Right cardiac atrium (tissue), 5 donors: Measurements from ENCODE around the gene THSD7B. TPM values are rescaled to one million over a fixed set of nuclear protein-coding genes. Genes with fewer than 3 reads are reported as not detected.

Experiments used
- ATAC-seq, 2 donors: fragments of 200-7000 bp; cut with Tn5 transposase; one replicate each; pipeline versions ENCODE4 v1.8.0 to v1.9.1; 2020; ENCODE audit warnings: moderate library complexity in 2 of 2, mild to moderate bottlenecking in 1 of 2
- DNase-seq, 3 donors: peaks; one replicate each; pipeline ENCODE4 v3.0.0-alpha.2; 2020
- H3K27ac ChIP-seq: one replicate; pipeline ENCODE4 v1.5.1; 2013; ENCODE audit warnings: mild to moderate bottlenecking, low read length, control low read depth, moderate library complexity
- H3K27me3 ChIP-seq: one replicate; pipeline ENCODE4 v1.6.1; 2013; ENCODE audit not compliant: control insufficient read depth, insufficient read depth
- H3K4me1 ChIP-seq: one replicate; pipeline ENCODE4 v1.6.1; 2013; ENCODE audit warnings: low read length; ENCODE audit not compliant: control insufficient read depth, insufficient read depth
- H3K4me3 ChIP-seq: one replicate; pipeline ENCODE4 v1.5.1; 2013; ENCODE audit warnings: low read length, control low read depth
- H3K9me3 ChIP-seq: one replicate; pipeline ENCODE4 v1.6.1; 2013; ENCODE audit warnings: low read length; ENCODE audit not compliant: control insufficient read depth
- WGBS: extraction: QIAGEN DNeasy Blood & Tissue Kit; methylation state at CpG from one replicate; pipeline ENCODE4 v1.1.7; 2013; 5-methylcytosine and 5-hydroxymethylcytosine counted together
- intact Hi-C, 4 donors: fragments of 100-400 bp; cut with DNase I; formaldehyde crosslinking; loops; one replicate each; pipeline versions ENCODE4 v1.11.0 to v1.14.0; 2022 to 2023
- polyA plus RNA-seq: library from polyadenylated mRNA; stranded (reverse); fragments of 200-250 nt; gene quantifications from one replicate; pipeline ENCODE4 v1.2.3, GENCODE V29; 2013
- total RNA-seq, 4 donors: library from RNA; stranded (reverse); fragmentation: NEBNext Ultra II Directional; extraction: Animal tissue kit (Norgen Biotek cat#: 25700); gene quantifications; one replicate each; pipeline ENCODE4 v1.2.1, GENCODE V29; 2021
- donor health status: healthy with polysubstance abuse.
- donor health status: DM: no; HTN: yes; CAD: no.
- donor health status: DM: no; HTN: no; CAD: no.
- donor health status: DM: no; HTN: yes; CAD: no; lungs with severe emphysema.
- donor health status: DM: yes; HTN: yes; CAD: no.

THSD7B gene
- total and polyA plus RNA-seq, 5 donors = 0.14 to 0.76 (median 0.19) TPM

DNA sequence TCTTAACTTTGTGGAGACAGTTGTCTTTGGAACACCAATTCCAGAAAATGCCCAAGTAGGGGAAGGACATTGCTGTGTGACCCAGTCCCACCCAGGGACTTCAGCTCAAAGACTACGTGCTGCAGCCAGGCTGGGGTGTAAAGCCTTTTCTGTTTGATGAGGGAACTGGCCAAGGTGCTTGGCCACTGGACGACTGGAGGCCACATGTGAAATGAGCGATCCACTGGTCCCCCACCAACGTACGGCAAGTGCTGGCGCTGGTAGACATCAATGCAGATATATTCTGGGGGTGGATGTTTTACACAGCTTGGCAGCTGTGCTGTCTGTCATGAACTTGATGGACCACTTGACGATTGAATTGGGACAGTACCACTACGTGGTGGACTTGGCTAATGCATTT is 616.4 kb downstream of the THSD7B start:
- WGBS = 90% methylated on average over 8 of the region's 8 CpGs
- no peaks in the 10 kb centered on the region for H3K4me1 ChIP-seq
- H3K27me3 ChIP-seq = no peaks in the 10 kb centered on the region
- H3K4me3 ChIP-seq = no peak overlapping the region
- intact Hi-C loops = no loop called here
- H3K9me3 ChIP-seq = no peaks in the 10 kb centered on the region
- no peak overlapping the region for H3K27ac ChIP-seq
- DNase-seq (no peak), ATAC-seq (no peak)

DNA sequence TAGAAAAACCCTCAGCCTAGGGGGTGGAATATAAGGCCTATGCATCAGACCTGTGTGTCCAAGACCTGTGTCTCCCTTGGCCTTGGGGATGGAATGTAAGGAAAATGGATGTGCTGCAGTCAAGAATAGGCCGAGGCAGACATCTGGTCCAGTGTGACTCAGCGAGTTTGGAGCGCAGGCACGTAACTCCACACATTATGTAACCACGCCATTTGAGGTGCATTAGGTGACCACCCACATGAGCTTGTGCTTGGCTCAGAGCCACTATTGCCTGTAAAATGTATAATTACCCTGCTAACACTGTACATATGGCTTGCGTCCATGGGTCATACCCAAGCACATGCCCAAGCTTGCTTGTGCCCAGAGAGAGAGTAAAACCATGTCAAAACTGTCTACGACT is 618.0 kb downstream of the THSD7B start:
- ATAC-seq = no peak
- WGBS = 90% methylated on average over 7 of the region's 7 CpGs

DNA sequence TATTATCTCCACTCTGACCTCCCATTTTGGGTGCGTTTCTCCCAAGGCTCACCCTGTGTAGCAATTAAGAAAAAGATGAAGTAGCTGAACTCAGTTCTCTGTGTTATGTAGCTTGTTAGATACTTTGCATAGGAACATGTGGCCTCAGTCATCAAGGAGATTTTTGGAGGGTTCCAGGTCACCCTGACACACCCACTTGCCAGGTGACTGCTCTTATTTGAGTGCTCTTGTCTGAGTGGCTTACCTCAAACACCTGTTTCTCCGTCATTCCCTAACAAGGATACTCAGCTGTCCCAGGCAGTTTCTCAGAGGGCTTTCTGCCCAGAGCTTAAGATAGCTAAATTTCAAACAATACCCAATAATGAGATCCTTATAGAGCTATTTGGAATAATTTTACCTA is 621.7 kb downstream of the THSD7B start:
- Histone ChIP-seq H3K4me3 (no peak overlapping the region), H3K4me1 (no peaks in the 10 kb centered on the region), H3K27ac (no peak overlapping the region), H3K27me3 (no peaks in the 10 kb centered on the region), H3K9me3 (no peaks in the 10 kb centered on the region)
- intact Hi-C loops = no loop called here
- ATAC-seq = no peak
- 75% methylated on average over 2 of the region's 2 CpGs for WGBS
- no peak for DNase-seq

More for the DNA sequence above, 618.0 kb downstream of the THSD7B start:
- H3K27ac ChIP-seq = no peak overlapping the region
- H3K4me1 ChIP-seq = no peaks in the 10 kb centered on the region
- DNase-seq = no peak
- intact Hi-C loops = no loop called here
- no peaks in the 10 kb centered on the region for H3K9me3 ChIP-seq
- no peaks in the 10 kb centered on the region for H3K27me3 ChIP-seq
- no peak overlapping the region for H3K4me3 ChIP-seq

- WGBS = 61% methylated on average over 7 of the region's 7 CpGs
- no peak for DNase-seq
- intact Hi-C loops = no loop called here
- H3K27me3 ChIP-seq = no peaks in the 10 kb centered on the region
- no peaks in the 10 kb centered on the region for H3K9me3 ChIP-seq
- H3K4me1 ChIP-seq = no peaks in the 10 kb centered on the region
- ATAC-seq = no peak
- no peak overlapping the region for H3K27ac ChIP-seq
- H3K4me3 ChIP-seq = no peak overlapping the region
These were observed 640.2 kb downstream of the THSD7B start for GRCh38 chr2:137405496-137405895.

GRCh38 chr2:137411585-137411984 is 646.2 kb downstream of the THSD7B start:
- ATAC-seq = no peak
- intact Hi-C loops = no loop called here
- Histone ChIP-seq H3K4me3 (no peak overlapping the region), H3K4me1 (no peaks in the 10 kb centered on the region), H3K27me3 (no peaks in the 10 kb centered on the region), H3K27ac (no peak overlapping the region), H3K9me3 (no peaks in the 10 kb centered on the region)
- DNase-seq = no peak
- WGBS = 37% methylated on average over 5 of the region's 5 CpGs

- DNase-seq (no peak), ATAC-seq (no peak)
- intact Hi-C loops = no loop called here
- WGBS = 19% methylated on average over 3 of the region's 3 CpGs
- Histone ChIP-seq H3K9me3 (no peaks in the 10 kb centered on the region), H3K27ac (no peak overlapping the region), H3K27me3 (no peaks in the 10 kb centered on the region), H3K4me1 (no peaks in the 10 kb centered on the region), H3K4me3 (no peak overlapping the region)
These were observed 655.4 kb downstream of the THSD7B start for GRCh38 chr2:137420744-137421143.

DNA sequence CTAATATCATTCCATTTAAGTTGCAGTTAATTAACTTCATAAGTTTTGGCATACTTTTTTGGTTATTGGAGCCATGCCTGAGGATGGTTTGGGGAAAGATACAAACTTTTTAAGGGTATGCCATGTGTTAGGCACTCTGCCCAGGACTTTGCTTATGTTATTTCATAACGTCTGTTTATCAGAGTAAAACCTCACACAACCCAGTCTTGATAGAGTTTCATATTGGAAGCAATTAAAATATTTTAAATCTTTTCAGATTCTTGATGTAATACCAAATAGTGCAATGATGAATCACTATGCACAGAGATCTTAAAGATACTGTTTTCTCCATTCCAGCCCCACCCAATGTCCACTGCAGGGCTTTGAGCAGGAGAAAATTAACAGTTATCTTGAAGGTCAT is 669.8 kb downstream of the THSD7B start:
- intact Hi-C loops = no loop called here
- no peak for ATAC-seq
- H3K4me3 ChIP-seq = no peak overlapping the region
- DNase-seq = no peak
- no peaks in the 10 kb centered on the region for H3K4me1 ChIP-seq
- no peaks in the 10 kb centered on the region for H3K27me3 ChIP-seq
- no peaks in the 10 kb centered on the region for H3K9me3 ChIP-seq
- WGBS = 35% methylated on average over 1 of the region's 1 CpG
- no peak overlapping the region for H3K27ac ChIP-seq

DNA sequence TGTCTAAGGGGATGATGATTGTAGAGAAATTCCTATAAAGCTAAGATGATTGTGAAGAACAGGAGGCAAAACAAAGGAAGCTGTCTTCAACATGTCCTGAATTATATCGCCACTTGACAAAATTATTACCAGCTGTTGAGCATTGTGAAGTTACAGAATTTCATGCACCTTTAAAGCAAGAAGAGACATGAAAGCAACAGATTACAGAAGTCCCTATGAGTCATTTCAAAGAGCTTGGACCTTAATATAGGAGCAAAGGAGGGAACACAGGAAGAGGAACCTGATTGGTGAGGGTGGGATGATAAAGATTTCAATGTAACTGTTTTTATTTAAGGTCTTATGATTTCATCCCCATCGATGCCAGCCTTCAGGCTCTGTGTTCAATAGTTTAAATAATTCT is 672.0 kb downstream of the THSD7B start:
- ATAC-seq (no peak), DNase-seq (no peak)
- 86% methylated on average over 2 of the region's 2 CpGs for WGBS
- no peaks in the 10 kb centered on the region for H3K27me3 ChIP-seq
- H3K4me1 ChIP-seq = no peaks in the 10 kb centered on the region
- no peak overlapping the region for H3K4me3 ChIP-seq
- H3K27ac ChIP-seq = no peak overlapping the region
- intact Hi-C loops = no loop called here
- no peaks in the 10 kb centered on the region for H3K9me3 ChIP-seq

DNA sequence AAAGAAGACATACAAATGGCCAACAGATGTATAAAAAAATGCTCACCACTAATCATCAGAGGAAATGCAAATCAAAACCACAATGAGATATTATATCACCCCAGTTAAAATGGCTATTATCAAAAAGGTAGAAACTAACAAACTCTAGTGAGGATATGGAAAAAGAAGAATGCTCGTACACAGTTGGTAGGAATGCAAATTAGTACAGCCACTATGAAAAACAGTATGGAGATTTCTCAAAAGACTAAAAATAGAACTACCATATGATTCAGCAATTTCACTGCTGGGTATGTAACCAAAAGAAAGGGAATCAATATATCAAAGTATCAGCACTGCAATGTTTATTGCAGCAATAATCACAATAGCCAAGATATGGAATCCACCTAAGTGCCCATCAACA is 679.6 kb downstream of the THSD7B start:
- Histone ChIP-seq H3K4me3 (no peak overlapping the region), H3K27me3 (no peaks in the 10 kb centered on the region), H3K9me3 (no peaks in the 10 kb centered on the region), H3K4me1 (no peaks in the 10 kb centered on the region), H3K27ac (no peak overlapping the region)
- ATAC-seq (no peak), DNase-seq (no peak)
- WGBS = 81% methylated on average over 1 of the region's 1 CpG
- intact Hi-C loops = no loop called here

GRCh38 chr2:137449454-137449853 is 684.1 kb downstream of the THSD7B start:
- ATAC-seq = no peak
- intact Hi-C loops = no loop called here
- H3K4me3 ChIP-seq = no peak overlapping the region

GRCh38 chr2:137454886-137455285 is 689.5 kb downstream of the THSD7B start:
- Histone ChIP-seq H3K4me3 (no peak overlapping the region), H3K27me3 (no peaks in the 10 kb centered on the region), H3K9me3 (no peaks in the 10 kb centered on the region), H3K27ac (no peak overlapping the region), H3K4me1 (no peaks in the 10 kb centered on the region)
- intact Hi-C loops = no loop called here
- DNase-seq (no peak), ATAC-seq (no peak)
- 64% methylated on average over 2 of the region's 2 CpGs for WGBS

More at GRCh38 chr2:137449454-137449853, 684.1 kb downstream of the THSD7B start:
- no peak overlapping the region for H3K27ac ChIP-seq
- H3K27me3 ChIP-seq = no peaks in the 10 kb centered on the region
- H3K9me3 ChIP-seq = no peaks in the 10 kb centered on the region
- no peaks in the 10 kb centered on the region for H3K4me1 ChIP-seq
- no peak for DNase-seq

DNA sequence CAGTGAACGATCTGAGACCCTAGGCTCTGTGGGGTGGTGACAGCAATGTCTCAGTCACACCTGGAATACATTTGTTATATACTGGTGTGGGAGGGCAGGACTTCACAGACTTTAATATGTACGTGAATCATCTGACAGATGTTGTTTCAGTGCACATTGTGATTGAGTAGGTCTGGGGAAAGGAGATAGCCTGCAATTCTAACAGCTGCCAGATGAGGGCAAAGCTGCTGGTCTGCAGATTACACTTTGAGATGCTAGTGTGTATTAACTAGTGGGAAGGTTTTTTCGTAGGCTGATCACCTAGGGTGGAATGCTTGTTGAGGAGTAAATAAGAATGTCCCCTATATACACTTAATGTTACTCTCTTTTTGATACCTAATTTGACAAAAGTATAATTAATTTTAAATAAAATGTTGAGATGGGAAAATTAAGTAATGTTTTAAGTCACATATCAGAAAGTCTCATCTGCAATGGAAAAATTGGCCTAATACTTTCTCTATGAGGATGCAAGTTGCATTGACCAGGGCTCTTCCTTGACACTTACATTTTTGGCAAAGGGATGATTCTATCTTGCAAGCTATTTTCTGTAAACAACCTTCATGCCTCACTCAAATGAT is 702.0 kb downstream of the THSD7B start:
- intact Hi-C loops = no loop called here
- Histone ChIP-seq H3K9me3 (no peaks in the 10 kb centered on the region), H3K4me1 (peaks cover 2% of the 10 kb centered on the region), H3K27ac (no peak overlapping the region), H3K27me3 (no peaks in the 10 kb centered on the region), H3K4me3 (no peak overlapping the region)
- ATAC-seq = no peak
- WGBS = 38% methylated on average over 3 of the region's 3 CpGs
- peak in 1 of 3 donors; percentile 38 for DNase-seq
